ENCODE results near the gene AP3M1.

DNA sequence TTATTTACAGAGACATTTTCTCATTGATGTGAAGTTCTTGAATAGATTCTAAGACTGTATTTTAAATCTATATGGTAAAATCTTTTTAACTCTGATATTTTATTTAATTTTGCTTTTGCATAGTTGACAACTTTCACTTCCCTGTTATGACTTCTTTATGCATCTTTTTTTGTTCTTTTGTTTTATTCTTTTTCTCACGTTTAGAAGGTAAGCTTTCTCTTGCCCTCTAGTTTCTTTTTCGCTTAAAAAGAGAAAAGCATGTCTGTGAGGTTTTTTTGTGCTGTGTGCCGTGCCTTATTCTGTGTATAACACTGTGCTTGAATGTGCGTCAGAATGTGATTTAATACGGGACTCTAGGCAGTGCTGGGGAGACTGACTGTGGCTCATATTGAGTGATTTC is 74.7 kb downstream of the AP3M1 start:
- TF ChIP-seq CTCF (IDR thresholded peaks at IDR 0.05 in 2 of 3, conservative IDR thresholded peaks at IDR 0.05 in 1 of 3; ENCODE audit: borderline replicate concordance in 1 of 3, insufficient read depth in 1 of 3, low read depth in 2 of 3, low read length in 2 of 3) (no peak), EZH2 (IDR thresholded peaks at IDR 0.05) (no peak), ZBTB33 (IDR thresholded peaks at IDR 0.05; ENCODE audit: extremely low read depth, insufficient replicate concordance, low read length) (no peak), POLR2A (IDR thresholded peaks at IDR 0.05; ENCODE audit: borderline replicate concordance, extremely low read depth, insufficient read depth, insufficient read length) (no peak), MAX (IDR thresholded peaks at IDR 0.05) (no peak)
- TF ChIP-seq, protein P1, sequence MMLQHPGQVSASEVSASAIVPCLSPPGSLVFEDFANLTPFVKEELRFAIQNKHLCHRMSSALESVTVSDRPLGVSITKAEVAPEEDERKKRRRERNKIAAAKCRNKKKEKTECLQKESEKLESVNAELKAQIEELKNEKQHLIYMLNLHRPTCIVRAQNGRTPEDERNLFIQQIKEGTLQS (IDR thresholded peaks at IDR 0.05) = no peak

All from HCT116 (cell line).